WTC11 (cell line): Measurements from ENCODE around the gene FPR2. TPM values are rescaled to one million over a fixed set of nuclear protein-coding genes. Genes with fewer than 3 reads are reported as not detected.

ENCODE experiments used
- ATAC-seq: fragments of 200-7000 bp; cut with Tn5 transposase; 2 replicates; pipeline ENCODE4 v1.10.0; 2021; ENCODE audit warnings: mild to moderate bottlenecking, moderate library complexity
- CTCF ChIA-PET: fragments of 300-600 bp; sonication (Branson Sonifier 250); formaldehyde crosslinking; loops from one replicate; lab custom pipeline; 2021; ENCODE audit warnings: antibody characterized with exemption; lab: Charles Lee
- POLR2A ChIA-PET: fragments of 350-600 bp; sonication (Branson Sonifier 250); formaldehyde crosslinking; loops from one replicate; lab custom pipeline; 2021; ENCODE audit warnings: antibody characterized with exemption; lab: Charles Lee
- DNase-seq: peaks from one replicate; pipeline ENCODE4 v3.0.0; 2021; ENCODE audit warnings: low spot score
- H3K27ac Mint-ChIP-seq: 2 replicates; pipeline ENCODE4 v1.8.0; 2021; ENCODE audit warnings: mixed read lengths
- H3K27me3 Mint-ChIP-seq: 2 replicates; pipeline ENCODE4 v1.8.0; 2021; ENCODE audit warnings: low read depth, mild to moderate bottlenecking, moderate library complexity, mixed read lengths
- H3K36me3 Mint-ChIP-seq: 2 replicates; pipeline ENCODE4 v1.8.0; 2021; ENCODE audit warnings: mixed read lengths
- H3K4me1 Mint-ChIP-seq: 2 replicates; pipeline ENCODE4 v1.8.0; 2022; ENCODE audit warnings: mixed read lengths
- H3K4me3 Mint-ChIP-seq: 2 replicates; pipeline ENCODE4 v1.8.0; 2021; ENCODE audit warnings: mild to moderate bottlenecking, moderate library complexity, mixed read lengths
- H3K9me3 Mint-ChIP-seq: 2 replicates; pipeline ENCODE4 v1.8.0; 2021; ENCODE audit warnings: mixed read lengths
- ATF1 ChIP-seq: sonication (generic); formaldehyde crosslinking; IDR thresholded peaks from 2 replicates; pipeline ENCODE4 v1.8.1; 2023; ENCODE audit warnings: mild to moderate bottlenecking, moderate library complexity, missing genetic modification reagents
- CREM ChIP-seq: sonication (generic); formaldehyde crosslinking; IDR thresholded peaks from 2 replicates; pipeline ENCODE4 v1.8.1; 2022; ENCODE audit warnings: mild to moderate bottlenecking, missing genetic modification reagents, moderate library complexity
- ESRRA ChIP-seq: sonication (generic); formaldehyde crosslinking; IDR thresholded peaks from 2 replicates; pipeline ENCODE4 v1.8.1; 2022; ENCODE audit warnings: mild to moderate bottlenecking, missing genetic modification reagents, borderline replicate concordance
- FOXJ3 ChIP-seq: sonication (generic); formaldehyde crosslinking; IDR thresholded peaks from 2 replicates; pipeline ENCODE4 v1.9.0; 2021; ENCODE audit warnings: missing genetic modification reagents, mild to moderate bottlenecking, borderline replicate concordance
- IRF2 ChIP-seq: sonication (generic); formaldehyde crosslinking; IDR thresholded peaks from 2 replicates; pipeline ENCODE4 v1.8.0; 2022; ENCODE audit warnings: low read depth, missing genetic modification reagents, borderline replicate concordance
- NFATC4 ChIP-seq: fragments of 250-450 bp; sonication (Bioruptor Pico); IDR thresholded peaks from 2 replicates; pipeline ENCODE4 v1.9.0; 2021; ENCODE audit warnings: mild to moderate bottlenecking
- NR1H2 ChIP-seq: sonication (generic); formaldehyde crosslinking; IDR thresholded peaks from 2 replicates; pipeline ENCODE4 v1.9.0; 2021; ENCODE audit warnings: mild to moderate bottlenecking, moderate library complexity, missing genetic modification reagents
- NR2C2 ChIP-seq: sonication (generic); formaldehyde crosslinking; IDR thresholded peaks from 2 replicates; pipeline ENCODE4 v1.8.0; 2022; ENCODE audit warnings: mild to moderate bottlenecking, missing genetic modification reagents
- NR3C1 ChIP-seq: sonication (generic); formaldehyde crosslinking; conservative IDR thresholded peaks from 2 replicates; pipeline ENCODE4 v1.8.1; 2023; ENCODE audit warnings: low read depth, mild to moderate bottlenecking, missing genetic modification reagents
- PRRX2 ChIP-seq: fragments of 250-450 bp; sonication (Bioruptor Pico); IDR thresholded peaks from 2 replicates; pipeline ENCODE4 v1.8.0; 2021; ENCODE audit warnings: mild to moderate bottlenecking
- SMAD3 ChIP-seq: sonication (generic); formaldehyde crosslinking; IDR thresholded peaks from 2 replicates; pipeline ENCODE4 v1.8.0; 2022; ENCODE audit warnings: missing genetic modification reagents, mild to moderate bottlenecking, borderline replicate concordance
- SOX15 ChIP-seq: fragments of 250-450 bp; sonication (Bioruptor Pico); IDR thresholded peaks from 2 replicates; pipeline ENCODE4 v1.9.0; 2021; ENCODE audit warnings: mild to moderate bottlenecking
- total RNA-seq: library from RNA; stranded (reverse); gene quantifications from 3 replicates; pipeline ENCODE4 v1.2.3, GENCODE V29; 2021
- TF ChIP-seq, protein P1 (sequence below): sonication (generic); formaldehyde crosslinking; IDR thresholded peaks from 2 replicates; pipeline ENCODE4 v1.8.0; 2023; ENCODE audit warnings: mild to moderate bottlenecking, missing genetic modification reagents
- TF ChIP-seq, protein P2 (sequence below): sonication (generic); formaldehyde crosslinking; IDR thresholded peaks from 2 replicates; pipeline ENCODE4 v1.8.0; 2022; ENCODE audit warnings: missing genetic modification reagents
- TF ChIP-seq, protein P3 (sequence below): fragments of 250-450 bp; sonication (Bioruptor Pico); IDR thresholded peaks from 2 replicates; pipeline ENCODE4 v1.9.0; 2021; ENCODE audit warnings: moderate library complexity, mild to moderate bottlenecking, inconsistent platforms, borderline replicate concordance
- TF ChIP-seq, protein P4 (sequence below): fragments of 250-450 bp; sonication (Bioruptor Pico); IDR thresholded peaks from 2 replicates; pipeline ENCODE4 v1.8.0; 2021; ENCODE audit warnings: mild to moderate bottlenecking
- TF ChIP-seq, protein P5 (sequence below): fragments of 250-450 bp; sonication (Bioruptor Pico); IDR thresholded peaks from 2 replicates; pipeline ENCODE4 v2.1.2; 2022; ENCODE audit warnings: mild to moderate bottlenecking, moderate library complexity
- TF ChIP-seq, protein P6 (sequence below): fragments of 250-450 bp; sonication (Bioruptor Pico); IDR thresholded peaks from 2 replicates; pipeline ENCODE4 v1.9.0; 2021; ENCODE audit warnings: mild to moderate bottlenecking

Gene FPR2
- total RNA-seq, 1 experiment from 2014 or later = 0.31 TPM

DNA sequence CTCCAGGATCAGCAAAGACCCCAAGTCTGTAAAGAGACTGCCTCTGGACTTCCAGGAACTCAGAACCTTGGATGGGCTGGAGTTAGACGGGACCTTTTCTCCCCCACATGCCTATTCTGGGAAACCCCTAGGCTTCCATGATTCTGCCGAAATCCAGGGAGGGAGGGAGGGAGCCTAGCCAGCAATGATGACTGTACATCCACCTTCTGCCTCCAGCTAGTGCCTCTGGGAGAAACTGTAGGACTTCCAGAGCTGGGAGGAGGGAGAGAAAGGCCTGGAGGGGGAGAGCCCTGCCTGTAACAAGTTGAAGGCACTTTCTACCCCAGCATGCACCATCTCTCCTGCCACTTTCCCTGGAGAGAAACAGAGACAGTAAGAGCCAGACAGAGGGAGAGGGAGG lies 31.2 kb upstream of the FPR2 start:
- TF ChIP-seq NR1H2 (CRISPR knock-in tag) = no peak
- no peak for TF ChIP-seq SMAD3 (CRISPR knock-in tag)
- TF ChIP-seq IRF2 = no peak
- no peak for TF ChIP-seq ESRRA (CRISPR knock-in tag)
- no peak for TF ChIP-seq NR2C2 (CRISPR knock-in tag)
- no peak for TF ChIP-seq NFATC4
- TF ChIP-seq, protein P1, sequence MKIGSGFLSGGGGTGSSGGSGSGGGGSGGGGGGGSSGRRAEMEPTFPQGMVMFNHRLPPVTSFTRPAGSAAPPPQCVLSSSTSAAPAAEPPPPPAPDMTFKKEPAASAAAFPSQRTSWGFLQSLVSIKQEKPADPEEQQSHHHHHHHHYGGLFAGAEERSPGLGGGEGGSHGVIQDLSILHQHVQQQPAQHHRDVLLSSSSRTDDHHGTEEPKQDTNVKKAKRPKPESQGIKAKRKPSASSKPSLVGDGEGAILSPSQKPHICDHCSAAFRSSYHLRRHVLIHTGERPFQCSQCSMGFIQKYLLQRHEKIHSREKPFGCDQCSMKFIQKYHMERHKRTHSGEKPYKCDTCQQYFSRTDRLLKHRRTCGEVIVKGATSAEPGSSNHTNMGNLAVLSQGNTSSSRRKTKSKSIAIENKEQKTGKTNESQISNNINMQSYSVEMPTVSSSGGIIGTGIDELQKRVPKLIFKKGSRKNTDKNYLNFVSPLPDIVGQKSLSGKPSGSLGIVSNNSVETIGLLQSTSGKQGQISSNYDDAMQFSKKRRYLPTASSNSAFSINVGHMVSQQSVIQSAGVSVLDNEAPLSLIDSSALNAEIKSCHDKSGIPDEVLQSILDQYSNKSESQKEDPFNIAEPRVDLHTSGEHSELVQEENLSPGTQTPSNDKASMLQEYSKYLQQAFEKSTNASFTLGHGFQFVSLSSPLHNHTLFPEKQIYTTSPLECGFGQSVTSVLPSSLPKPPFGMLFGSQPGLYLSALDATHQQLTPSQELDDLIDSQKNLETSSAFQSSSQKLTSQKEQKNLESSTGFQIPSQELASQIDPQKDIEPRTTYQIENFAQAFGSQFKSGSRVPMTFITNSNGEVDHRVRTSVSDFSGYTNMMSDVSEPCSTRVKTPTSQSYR (CRISPR knock-in tag) = no peak
- TF ChIP-seq, protein P2, sequence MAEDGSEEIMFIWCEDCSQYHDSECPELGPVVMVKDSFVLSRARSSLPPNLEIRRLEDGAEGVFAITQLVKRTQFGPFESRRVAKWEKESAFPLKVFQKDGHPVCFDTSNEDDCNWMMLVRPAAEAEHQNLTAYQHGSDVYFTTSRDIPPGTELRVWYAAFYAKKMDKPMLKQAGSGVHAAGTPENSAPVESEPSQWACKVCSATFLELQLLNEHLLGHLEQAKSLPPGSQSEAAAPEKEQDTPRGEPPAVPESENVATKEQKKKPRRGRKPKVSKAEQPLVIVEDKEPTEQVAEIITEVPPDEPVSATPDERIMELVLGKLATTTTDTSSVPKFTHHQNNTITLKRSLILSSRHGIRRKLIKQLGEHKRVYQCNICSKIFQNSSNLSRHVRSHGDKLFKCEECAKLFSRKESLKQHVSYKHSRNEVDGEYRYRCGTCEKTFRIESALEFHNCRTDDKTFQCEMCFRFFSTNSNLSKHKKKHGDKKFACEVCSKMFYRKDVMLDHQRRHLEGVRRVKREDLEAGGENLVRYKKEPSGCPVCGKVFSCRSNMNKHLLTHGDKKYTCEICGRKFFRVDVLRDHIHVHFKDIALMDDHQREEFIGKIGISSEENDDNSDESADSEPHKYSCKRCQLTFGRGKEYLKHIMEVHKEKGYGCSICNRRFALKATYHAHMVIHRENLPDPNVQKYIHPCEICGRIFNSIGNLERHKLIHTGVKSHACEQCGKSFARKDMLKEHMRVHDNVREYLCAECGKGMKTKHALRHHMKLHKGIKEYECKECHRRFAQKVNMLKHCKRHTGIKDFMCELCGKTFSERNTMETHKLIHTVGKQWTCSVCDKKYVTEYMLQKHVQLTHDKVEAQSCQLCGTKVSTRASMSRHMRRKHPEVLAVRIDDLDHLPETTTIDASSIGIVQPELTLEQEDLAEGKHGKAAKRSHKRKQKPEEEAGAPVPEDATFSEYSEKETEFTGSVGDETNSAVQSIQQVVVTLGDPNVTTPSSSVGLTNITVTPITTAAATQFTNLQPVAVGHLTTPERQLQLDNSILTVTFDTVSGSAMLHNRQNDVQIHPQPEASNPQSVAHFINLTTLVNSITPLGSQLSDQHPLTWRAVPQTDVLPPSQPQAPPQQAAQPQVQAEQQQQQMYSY = no peak
- TF ChIP-seq SOX15 (CRISPR knock-in tag) = no peak
- TF ChIP-seq PRRX2 = no peak
- TF ChIP-seq CREM (CRISPR knock-in tag) = no peak
- TF ChIP-seq NR3C1 (CRISPR knock-in tag) = no peak
- no peak for TF ChIP-seq ATF1
- TF ChIP-seq, protein P3, sequence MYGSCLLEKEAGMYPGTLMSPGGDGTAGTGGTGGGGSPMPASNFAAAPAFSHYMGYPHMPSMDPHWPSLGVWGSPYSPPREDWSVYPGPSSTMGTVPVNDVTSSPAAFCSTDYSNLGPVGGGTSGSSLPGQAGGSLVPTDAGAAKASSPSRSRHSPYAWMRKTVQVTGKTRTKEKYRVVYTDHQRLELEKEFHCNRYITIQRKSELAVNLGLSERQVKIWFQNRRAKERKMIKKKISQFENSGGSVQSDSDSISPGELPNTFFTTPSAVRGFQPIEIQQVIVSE (CRISPR knock-in tag) = no peak
- TF ChIP-seq, protein P4, sequence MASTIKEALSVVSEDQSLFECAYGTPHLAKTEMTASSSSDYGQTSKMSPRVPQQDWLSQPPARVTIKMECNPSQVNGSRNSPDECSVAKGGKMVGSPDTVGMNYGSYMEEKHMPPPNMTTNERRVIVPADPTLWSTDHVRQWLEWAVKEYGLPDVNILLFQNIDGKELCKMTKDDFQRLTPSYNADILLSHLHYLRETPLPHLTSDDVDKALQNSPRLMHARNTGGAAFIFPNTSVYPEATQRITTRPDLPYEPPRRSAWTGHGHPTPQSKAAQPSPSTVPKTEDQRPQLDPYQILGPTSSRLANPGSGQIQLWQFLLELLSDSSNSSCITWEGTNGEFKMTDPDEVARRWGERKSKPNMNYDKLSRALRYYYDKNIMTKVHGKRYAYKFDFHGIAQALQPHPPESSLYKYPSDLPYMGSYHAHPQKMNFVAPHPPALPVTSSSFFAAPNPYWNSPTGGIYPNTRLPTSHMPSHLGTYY (CRISPR knock-in tag) = no peak
- no peak for TF ChIP-seq FOXJ3
- TF ChIP-seq, protein P5, sequence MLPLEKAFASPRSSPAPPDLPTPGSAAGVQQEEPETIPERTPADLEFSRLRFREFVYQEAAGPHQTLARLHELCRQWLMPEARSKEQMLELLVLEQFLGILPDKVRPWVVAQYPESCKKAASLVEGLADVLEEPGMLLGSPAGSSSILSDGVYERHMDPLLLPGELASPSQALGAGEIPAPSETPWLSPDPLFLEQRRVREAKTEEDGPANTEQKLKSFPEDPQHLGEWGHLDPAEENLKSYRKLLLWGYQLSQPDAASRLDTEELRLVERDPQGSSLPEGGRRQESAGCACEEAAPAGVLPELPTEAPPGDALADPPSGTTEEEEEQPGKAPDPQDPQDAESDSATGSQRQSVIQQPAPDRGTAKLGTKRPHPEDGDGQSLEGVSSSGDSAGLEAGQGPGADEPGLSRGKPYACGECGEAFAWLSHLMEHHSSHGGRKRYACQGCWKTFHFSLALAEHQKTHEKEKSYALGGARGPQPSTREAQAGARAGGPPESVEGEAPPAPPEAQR (CRISPR knock-in tag) = no peak
- TF ChIP-seq, protein P6, sequence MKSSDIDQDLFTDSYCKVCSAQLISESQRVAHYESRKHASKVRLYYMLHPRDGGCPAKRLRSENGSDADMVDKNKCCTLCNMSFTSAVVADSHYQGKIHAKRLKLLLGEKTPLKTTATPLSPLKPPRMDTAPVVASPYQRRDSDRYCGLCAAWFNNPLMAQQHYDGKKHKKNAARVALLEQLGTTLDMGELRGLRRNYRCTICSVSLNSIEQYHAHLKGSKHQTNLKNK (CRISPR knock-in tag) = no peak
- no peak overlapping the region for H3K4me3 Mint-ChIP-seq
- H3K27ac Mint-ChIP-seq = no peak overlapping the region
- H3K9me3 Mint-ChIP-seq = peaks cover 22% of the 10 kb centered on the region
- CTCF ChIA-PET = no interaction called here
- H3K4me1 Mint-ChIP-seq = peaks cover 40% of the 10 kb centered on the region
- H3K36me3 Mint-ChIP-seq = peaks cover 20% of the 10 kb centered on the region
- H3K27me3 Mint-ChIP-seq = peaks cover 23% of the 10 kb centered on the region
- ATAC-seq (no peak), DNase-seq (no peak)
- POLR2A ChIA-PET = interaction anchor here (1.5 kb wide), 1 partner anchor 27 kb away, joined by 3 read pairs; no protein-coding TSS in a partner anchor
